ENCODE results near the gene CSF1.

CSF1 gene

GRCh38 chr1:109935451-109935900 lies 24.8 kb downstream of the CSF1 start:
- TF ChIP-seq ZFX (IDR thresholded peaks at IDR 0.05) (no peak), CTCF (conservative IDR thresholded peaks at IDR 0.05) (no peak)
- H3K27ac ChIP-seq = no peak overlapping the region

GRCh38 chr1:109937738-109938137 lies 27.1 kb downstream of the CSF1 start:
- TF ChIP-seq ZFX (IDR thresholded peaks at IDR 0.05) (no peak), CTCF (conservative IDR thresholded peaks at IDR 0.05) (no peak)
- H3K27ac ChIP-seq = no peak overlapping the region

GRCh38 chr1:109938556-109938955 lies 27.9 kb downstream of the CSF1 start:
- H3K27ac ChIP-seq = no peak overlapping the region
- TF ChIP-seq CTCF (conservative IDR thresholded peaks at IDR 0.05) (no peak), ZFX (IDR thresholded peaks at IDR 0.05) (no peak)

- TF ChIP-seq ZFX (IDR thresholded peaks at IDR 0.05) = no peak
- no peak for TF ChIP-seq CTCF (conservative IDR thresholded peaks at IDR 0.05)
- H3K27ac ChIP-seq = no peak overlapping the region
Measured at GRCh38 chr1:109942434-109942833, 31.8 kb downstream of the CSF1 start.

DNA sequence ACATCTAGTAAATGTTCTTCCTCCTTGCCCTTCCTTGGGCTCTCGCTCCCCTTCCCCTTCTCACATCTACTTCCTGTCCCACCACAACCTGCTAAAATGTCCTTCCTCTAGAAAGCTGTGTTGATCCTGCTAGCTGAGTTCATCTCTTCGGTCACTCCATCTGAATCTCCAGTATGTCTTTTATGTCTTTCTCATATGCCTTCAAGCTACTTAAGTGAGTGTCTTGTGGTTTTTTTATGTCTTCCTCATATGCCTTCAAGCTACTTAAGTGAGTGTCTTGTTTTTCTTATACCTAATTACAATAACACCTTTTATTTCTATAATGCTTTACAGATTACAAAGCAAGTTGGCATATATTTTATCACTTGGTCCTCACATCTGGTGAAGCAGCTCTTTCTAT lies 33.9 kb downstream of the CSF1 start:
- TF ChIP-seq ZFX (IDR thresholded peaks at IDR 0.05) (no peak), CTCF (conservative IDR thresholded peaks at IDR 0.05) (no peak)
- no peak overlapping the region for H3K27ac ChIP-seq

GRCh38 chr1:109946511-109946910 lies 35.9 kb downstream of the CSF1 start:
- TF ChIP-seq ZFX (IDR thresholded peaks at IDR 0.05) (no peak), CTCF (conservative IDR thresholded peaks at IDR 0.05) (no peak)
- H3K27ac ChIP-seq = peak overlapping the region; percentile 98

GRCh38 chr1:109947582-109948284 lies 37.1 kb downstream of the CSF1 start:
- TF ChIP-seq CTCF (conservative IDR thresholded peaks at IDR 0.05) (no peak), ZFX (IDR thresholded peaks at IDR 0.05) (peak; percentile 24; the same call in 1 of the 2 replicates)
- peak overlapping the region; percentile 98 for H3K27ac ChIP-seq
